Stimulated activated naive CD8-positive, alpha-beta T cell treated with anti-CD3 and anti-CD28 coated beads, Interleukin-15, amount 100 ng/mL, for 72 hours (primary cell): ENCODE measurements around the gene TBCC.
"Not testable (repeated sequence)": the region's sequence is repeated elsewhere in the genome, so short reads cannot be mapped to it uniquely, and the experiment has no call there.

Experiments
- ATAC-seq: fragments of 150-1000 bp; cut with Tn5 transposase; 2 replicates; pipeline ENCODE4 v1.10.0; 2021; ENCODE audit warnings: mild to moderate bottlenecking, moderate library complexity
- DNase-seq, 2 donors: peaks; one replicate each; pipeline ENCODE4 v3.0.0; 2021 to 2022
- H3K27ac Mint-ChIP-seq, 2 donors: one replicate each; pipeline ENCODE4 v1.8.0; 2022; ENCODE audit warnings: mild to moderate bottlenecking in 2 of 2, mixed read lengths in 2 of 2, moderate library complexity in 2 of 2
- H3K27me3 Mint-ChIP-seq: one replicate; pipeline ENCODE4 v1.8.0; 2022; ENCODE audit warnings: mixed read lengths
- H3K4me1 Mint-ChIP-seq: one replicate; pipeline ENCODE4 v1.8.0; 2022; ENCODE audit warnings: mild to moderate bottlenecking, mixed read lengths
- H3K4me3 Mint-ChIP-seq, 2 donors: one replicate each; pipeline ENCODE4 v1.8.0; 2022; ENCODE audit warnings: mild to moderate bottlenecking in 2 of 2, mixed read lengths in 2 of 2, moderate library complexity in 1 of 2
- H3K9me3 Mint-ChIP-seq, 2 donors: one replicate each; pipeline ENCODE4 v1.8.0; 2022; ENCODE audit warnings: mixed read lengths in 2 of 2

TBCC gene

GRCh38 chr6:42779521-42779920, 33.6 kb upstream of the TBCC start:
- Mint-ChIP-seq H3K4me1 (peaks cover 55% of the 10 kb centered on the region), H3K9me3 (no peaks in the 10 kb centered on the region), H3K4me3 (no peak overlapping the region), H3K27ac (peak overlapping the region in 1 of 2 donors; percentile 1), H3K27me3 (no peaks in the 10 kb centered on the region)
- ATAC-seq (no peak), DNase-seq (no peak)

- Mint-ChIP-seq H3K4me1 (peaks cover 67% of the 10 kb centered on the region), H3K27ac (peak overlapping the region in 1 of 2 donors; percentile 83), H3K4me3 (no peak overlapping the region), H3K27me3 (no peaks in the 10 kb centered on the region), H3K9me3 (no peaks in the 10 kb centered on the region)
- DNase-seq = no peak
- no peak for ATAC-seq
These were observed 32.2 kb upstream of the TBCC start for GRCh38 chr6:42778122-42778521.

- no peaks in the 10 kb centered on the region for H3K9me3 Mint-ChIP-seq
- ATAC-seq = no peak
- H3K27me3 Mint-ChIP-seq = no peaks in the 10 kb centered on the region
- DNase-seq = no peak
- H3K4me3 Mint-ChIP-seq = peak overlapping the region; percentile 31 to 46
- peaks cover 73% of the 10 kb centered on the region for H3K4me1 Mint-ChIP-seq
- peak overlapping the region in 1 of 2 donors; percentile 78 for H3K27ac Mint-ChIP-seq
These were observed 31.4 kb upstream of the TBCC start for GRCh38 chr6:42777126-42777822.

- peaks cover 85% of the 10 kb centered on the region for H3K4me1 Mint-ChIP-seq
- not testable (repeated sequence) for H3K27me3 Mint-ChIP-seq, H3K9me3 Mint-ChIP-seq
- ATAC-seq (peak; percentile 64), DNase-seq (peak; percentile 51 to 54)
- H3K27ac Mint-ChIP-seq = peak overlapping the region; percentile 96 to 97
- peak overlapping the region; percentile 77 to 82 for H3K4me3 Mint-ChIP-seq
These were observed 29.1 kb upstream of the TBCC start for GRCh38 chr6:42774821-42775487.

- peak overlapping the region; percentile 56 to 97 for H3K27ac Mint-ChIP-seq
- H3K4me3 Mint-ChIP-seq = peak overlapping the region; percentile 59 to 77
- H3K4me1 Mint-ChIP-seq = peaks cover 82% of the 10 kb centered on the region
- DNase-seq = peak; percentile 28 to 45
- peak; percentile 18 for ATAC-seq
- no peaks in the 10 kb centered on the region for H3K27me3 Mint-ChIP-seq
- no peaks in the 10 kb centered on the region for H3K9me3 Mint-ChIP-seq
These were observed 28.3 kb upstream of the TBCC start for GRCh38 chr6:42774201-42774600.

- H3K4me3 Mint-ChIP-seq = peak overlapping the region; percentile 83 to 86
- H3K4me1 Mint-ChIP-seq = peaks cover 58% of the 10 kb centered on the region
- DNase-seq (no peak), ATAC-seq (no peak)
- no peaks in the 10 kb centered on the region for H3K9me3 Mint-ChIP-seq
- peak overlapping the region; percentile 93 to 94 for H3K27ac Mint-ChIP-seq
- no peaks in the 10 kb centered on the region for H3K27me3 Mint-ChIP-seq
These were observed 25.8 kb upstream of the TBCC start for GRCh38 chr6:42771741-42772100.

- Mint-ChIP-seq H3K9me3 (no peaks in the 10 kb centered on the region), H3K4me3 (no peak overlapping the region), H3K27ac (peak overlapping the region in 1 of 2 donors; percentile 8), H3K27me3 (no peaks in the 10 kb centered on the region), H3K4me1 (peaks cover 52% of the 10 kb centered on the region)
- no peak for DNase-seq
- no peak for ATAC-seq
These were observed 23.9 kb upstream of the TBCC start for GRCh38 chr6:42769836-42770235.

- Mint-ChIP-seq H3K4me1 (peaks cover 44% of the 10 kb centered on the region), H3K4me3 (no peak overlapping the region), H3K9me3 (no peaks in the 10 kb centered on the region), H3K27me3 (no peaks in the 10 kb centered on the region), H3K27ac (no peak overlapping the region)
- no peak for DNase-seq
- no peak for ATAC-seq
These were observed 23.1 kb upstream of the TBCC start for GRCh38 chr6:42769051-42769450.

GRCh38 chr6:42766163-42766670, 20.3 kb upstream of the TBCC start:
- Mint-ChIP-seq H3K27ac (no peak overlapping the region), H3K9me3 (no peaks in the 10 kb centered on the region), H3K27me3 (no peaks in the 10 kb centered on the region), H3K4me1 (peaks cover 26% of the 10 kb centered on the region), H3K4me3 (no peak overlapping the region)
- ATAC-seq (no peak), DNase-seq (no peak)

- peaks cover 17% of the 10 kb centered on the region for H3K4me1 Mint-ChIP-seq
- ATAC-seq (no peak), DNase-seq (no peak)
- H3K9me3 Mint-ChIP-seq = no peaks in the 10 kb centered on the region
- H3K4me3 Mint-ChIP-seq = no peak overlapping the region
- no peaks in the 10 kb centered on the region for H3K27me3 Mint-ChIP-seq
- no peak overlapping the region for H3K27ac Mint-ChIP-seq
These were observed 19.2 kb upstream of the TBCC start for GRCh38 chr6:42764911-42765648.

- no peak for ATAC-seq
- Mint-ChIP-seq H3K27ac (no peak overlapping the region), H3K4me1 (peaks cover 11% of the 10 kb centered on the region), H3K9me3 (no peaks in the 10 kb centered on the region), H3K4me3 (no peak overlapping the region), H3K27me3 (no peaks in the 10 kb centered on the region)
- DNase-seq = no peak
These were observed 17.0 kb upstream of the TBCC start for GRCh38 chr6:42762950-42763349.

- no peaks in the 10 kb centered on the region for H3K9me3 Mint-ChIP-seq
- no peak overlapping the region for H3K4me3 Mint-ChIP-seq
- no peaks in the 10 kb centered on the region for H3K27me3 Mint-ChIP-seq
- H3K4me1 Mint-ChIP-seq = peaks cover 11% of the 10 kb centered on the region
- ATAC-seq = no peak
- no peak overlapping the region for H3K27ac Mint-ChIP-seq
- no peak for DNase-seq
These were observed 16.5 kb upstream of the TBCC start for GRCh38 chr6:42762426-42762859.

GRCh38 chr6:42761287-42762067, 15.6 kb upstream of the TBCC start:
- H3K27me3 Mint-ChIP-seq = no peaks in the 10 kb centered on the region
- no peak for DNase-seq
- H3K4me1 Mint-ChIP-seq = peaks cover 13% of the 10 kb centered on the region
- H3K27ac Mint-ChIP-seq = no peak overlapping the region
- H3K4me3 Mint-ChIP-seq = no peak overlapping the region
- no peak for ATAC-seq
- H3K9me3 Mint-ChIP-seq = no peaks in the 10 kb centered on the region

- Mint-ChIP-seq H3K9me3 (no peaks in the 10 kb centered on the region), H3K27ac (peak overlapping the region in 1 of 2 donors; percentile 5), H3K4me1 (peaks cover 15% of the 10 kb centered on the region), H3K27me3 (no peaks in the 10 kb centered on the region), H3K4me3 (no peak overlapping the region)
- DNase-seq (no peak), ATAC-seq (no peak)
These were observed 13.0 kb upstream of the TBCC start for GRCh38 chr6:42758756-42759430.

GRCh38 chr6:42756722-42757121, 10.8 kb upstream of the TBCC start:
- Mint-ChIP-seq H3K4me3 (no peak overlapping the region), H3K27ac (peak overlapping the region in 1 of 2 donors; percentile 59), H3K27me3 (no peaks in the 10 kb centered on the region), H3K9me3 (no peaks in the 10 kb centered on the region), H3K4me1 (peaks cover 15% of the 10 kb centered on the region)
- ATAC-seq (no peak), DNase-seq (no peak)
